ENCODE measurements around the gene PIGH. TPM values are rescaled to one million over a fixed set of nuclear protein-coding genes. Genes with fewer than 3 reads are reported as not detected.
"Not testable (repeated sequence)": the region's sequence is repeated elsewhere in the genome, so short reads cannot be mapped to it uniquely, and the experiment has no call there.

The PIGH gene
- total RNA-seq, 1 experiment from 2014 or later, result 6.8 TPM

- TF ChIP-seq E2F4 (CRISPR knock-in tag; IDR thresholded peaks at IDR 0.05; ENCODE audit: borderline replicate concordance, low read depth), result no peak
- no peak for TF ChIP-seq ZNF423 (CRISPR knock-in tag; IDR thresholded peaks at IDR 0.05)
- TF ChIP-seq ZNF532 (CRISPR knock-in tag; IDR thresholded peaks at IDR 0.05; ENCODE audit: borderline replicate concordance), result no peak
Observed at GRCh38 chr14:67630186-67630585, 30.1 kb upstream of the PIGH start (continued).

GRCh38 chr14:67627519-67627918 lies 27.5 kb upstream of the PIGH start:
- ATAC-seq, result no peak
- ChIA-PET CTCF (no interaction called here), POLR2A (no interaction called here)
- H3K36me3 Mint-ChIP-seq, result peaks cover 17% of the 10 kb centered on the region
- H3K27ac Mint-ChIP-seq, result no peak overlapping the region
- peaks cover 9% of the 10 kb centered on the region for H3K4me1 Mint-ChIP-seq
- DNase-seq (ENCODE audit: low spot score), result no peak
- 0 out of 2 replicates have a peak, but pooled peaks have one; percentile 65 for TF ChIP-seq ZNF121 (CRISPR knock-in tag; IDR thresholded peaks at IDR 0.05)
- TF ChIP-seq SP1 (CRISPR knock-in tag; conservative IDR thresholded peaks at IDR 0.05), result no peak
- TF ChIP-seq NFYB (CRISPR knock-in tag; conservative IDR thresholded peaks at IDR 0.05; ENCODE audit: low read depth), result no peak
- no peaks in the 10 kb centered on the region for H3K27me3 Mint-ChIP-seq (ENCODE audit: low read depth)
- no peaks in the 10 kb centered on the region; the same call in 1 of the 2 replicates for H3K9me3 Mint-ChIP-seq
- no peak overlapping the region for H3K4me3 Mint-ChIP-seq

GRCh38 chr14:67626131-67626530 lies 26.1 kb upstream of the PIGH start:
- H3K27me3 Mint-ChIP-seq (ENCODE audit: low read depth); DNase-seq (ENCODE audit: low spot score); POLR2A ChIA-PET; H3K4me3 Mint-ChIP-seq; CTCF ChIA-PET; ATAC-seq; H3K9me3 Mint-ChIP-seq; H3K27ac Mint-ChIP-seq: not testable (repeated sequence)
- Mint-ChIP-seq H3K36me3 (peaks cover 17% of the 10 kb centered on the region), H3K4me1 (peaks cover 18% of the 10 kb centered on the region)

GRCh38 chr14:67623114-67623513 lies 23.0 kb upstream of the PIGH start:
- Mint-ChIP-seq H3K36me3 (peaks cover 17% of the 10 kb centered on the region), H3K27me3 (ENCODE audit: low read depth) (peaks cover 21% of the 10 kb centered on the region), H3K27ac (peak overlapping the region; percentile 94), H3K4me1 (peaks cover 35% of the 10 kb centered on the region), H3K4me3 (peak overlapping the region; percentile 14), H3K9me3 (no peaks in the 10 kb centered on the region)
- ChIA-PET POLR2A (interaction anchor here (1.5 kb wide), 1 partner anchor 72 kb away, joined by 3 read pairs; no protein-coding TSS in a partner anchor), CTCF (interaction anchor here (0.9 to 1.2 kb wide), 5 partner anchors 23 to 196 kb away, joined by 3 to 6 read pairs (median 5); partner anchors contain the start of gene PIGH)
- no peak for DNase-seq (ENCODE audit: low spot score)
- TF ChIP-seq ZBTB21 (CRISPR knock-in tag; IDR thresholded peaks at IDR 0.05; ENCODE audit: borderline replicate concordance) (no peak), GABPB1 (CRISPR knock-in tag; IDR thresholded peaks at IDR 0.05) (peak; percentile 90)
- no peak for ATAC-seq

GRCh38 chr14:67622675-67623074 lies 22.6 kb upstream of the PIGH start:
- no peaks in the 10 kb centered on the region for H3K9me3 Mint-ChIP-seq
- H3K4me3 Mint-ChIP-seq, result peak overlapping the region; percentile 8
- DNase-seq (ENCODE audit: low spot score) (peak; percentile 25), ATAC-seq (no peak)
- POLR2A ChIA-PET, result interaction anchor here (1.5 kb wide), 1 partner anchor 72 kb away, joined by 3 read pairs; no protein-coding TSS in a partner anchor
- H3K36me3 Mint-ChIP-seq, result peaks cover 17% of the 10 kb centered on the region
- CTCF ChIA-PET, result interaction anchor here (0.9 to 1.2 kb wide), 5 partner anchors 23 to 195 kb away, joined by 3 to 6 read pairs (median 5); partner anchors contain the start of gene PIGH
- H3K27ac Mint-ChIP-seq, result peak overlapping the region; percentile 94
- peaks cover 35% of the 10 kb centered on the region for H3K4me1 Mint-ChIP-seq
- H3K27me3 Mint-ChIP-seq (ENCODE audit: low read depth), result peaks cover 24% of the 10 kb centered on the region
- no peak for TF ChIP-seq CREM (CRISPR knock-in tag; IDR thresholded peaks at IDR 0.05)
- TF ChIP-seq ZNF416 (CRISPR knock-in tag; IDR thresholded peaks at IDR 0.05), result no peak
- TF ChIP-seq ZNF512 (CRISPR knock-in tag; IDR thresholded peaks at IDR 0.05; ENCODE audit: borderline replicate concordance), result no peak
- TF ChIP-seq ATF1 (CRISPR knock-in tag; IDR thresholded peaks at IDR 0.05), result no peak
- no peak for TF ChIP-seq ARID4B (CRISPR knock-in tag; IDR thresholded peaks at IDR 0.05; ENCODE audit: borderline replicate concordance)
- no peak for TF ChIP-seq MAX (CRISPR knock-in tag; IDR thresholded peaks at IDR 0.05)
- no peak for TF ChIP-seq GRHL2 (CRISPR knock-in tag; IDR thresholded peaks at IDR 0.05; ENCODE audit: insufficient replicate concordance, severe bottlenecking)

All from WTC11 (cell line).